Fibroblast of upper back skin (primary cell): ENCODE measurements around the gene SLC7A6OS.

Experiments used
- DNase-seq: peaks from one replicate; pipeline ENCODE4 v3.0.0-alpha.2; 2013

SLC7A6OS gene

GRCh38 chr16:68275611-68276191 is 35.0 kb downstream of the SLC7A6OS start:
- no peak for DNase-seq

GRCh38 chr16:68274441-68274840 is 36.3 kb downstream of the SLC7A6OS start:
- DNase-seq = no peak

DNA sequence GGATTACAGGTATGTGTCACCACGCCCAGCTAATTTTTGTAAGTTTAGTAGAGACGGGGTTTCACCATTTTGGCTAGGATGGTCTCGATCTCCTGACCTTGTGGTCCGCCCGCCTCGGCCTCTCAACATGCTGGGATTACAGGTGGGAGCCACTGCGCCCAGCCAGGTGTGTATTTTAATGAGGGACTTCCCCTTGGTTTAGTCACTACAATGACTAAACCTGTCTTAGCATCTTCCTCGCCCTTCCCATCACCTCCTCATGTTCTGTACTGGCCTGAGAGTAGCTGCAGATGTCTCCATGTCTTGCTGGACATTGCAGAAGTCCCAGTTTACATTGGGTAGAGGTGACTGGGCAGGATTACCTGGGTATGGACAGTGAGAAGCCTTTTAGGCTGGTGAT is 36.9 kb downstream of the SLC7A6OS start:
- no peak for DNase-seq

GRCh38 chr16:68273459-68273858 is 37.3 kb downstream of the SLC7A6OS start:
- no peak for DNase-seq

GRCh38 chr16:68272507-68273209 is 38.1 kb downstream of the SLC7A6OS start:
- no peak for DNase-seq

DNA sequence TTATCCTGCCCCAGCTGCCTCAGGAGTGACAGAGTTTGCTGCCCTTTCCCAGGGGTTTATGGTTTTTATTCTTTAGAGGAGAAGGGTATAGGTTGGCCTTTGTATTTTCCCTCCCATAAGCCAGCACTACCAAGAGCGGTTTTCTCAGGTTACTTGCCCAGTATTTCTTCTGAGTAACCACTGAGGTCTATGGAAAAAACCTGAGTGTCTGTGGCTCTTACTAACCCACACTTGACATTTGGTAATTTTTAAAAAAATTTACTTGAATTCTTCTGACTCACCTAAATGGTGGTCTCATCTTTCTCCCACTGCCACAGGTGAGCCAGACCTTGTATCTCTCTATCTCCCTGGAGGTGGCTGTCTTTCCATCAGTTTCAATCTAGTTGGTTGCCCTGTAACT is 40.4 kb downstream of the SLC7A6OS start:
- no peak for DNase-seq

- no peak for DNase-seq
These were observed 41.0 kb downstream of the SLC7A6OS start for GRCh38 chr16:68269793-68270192.

DNA sequence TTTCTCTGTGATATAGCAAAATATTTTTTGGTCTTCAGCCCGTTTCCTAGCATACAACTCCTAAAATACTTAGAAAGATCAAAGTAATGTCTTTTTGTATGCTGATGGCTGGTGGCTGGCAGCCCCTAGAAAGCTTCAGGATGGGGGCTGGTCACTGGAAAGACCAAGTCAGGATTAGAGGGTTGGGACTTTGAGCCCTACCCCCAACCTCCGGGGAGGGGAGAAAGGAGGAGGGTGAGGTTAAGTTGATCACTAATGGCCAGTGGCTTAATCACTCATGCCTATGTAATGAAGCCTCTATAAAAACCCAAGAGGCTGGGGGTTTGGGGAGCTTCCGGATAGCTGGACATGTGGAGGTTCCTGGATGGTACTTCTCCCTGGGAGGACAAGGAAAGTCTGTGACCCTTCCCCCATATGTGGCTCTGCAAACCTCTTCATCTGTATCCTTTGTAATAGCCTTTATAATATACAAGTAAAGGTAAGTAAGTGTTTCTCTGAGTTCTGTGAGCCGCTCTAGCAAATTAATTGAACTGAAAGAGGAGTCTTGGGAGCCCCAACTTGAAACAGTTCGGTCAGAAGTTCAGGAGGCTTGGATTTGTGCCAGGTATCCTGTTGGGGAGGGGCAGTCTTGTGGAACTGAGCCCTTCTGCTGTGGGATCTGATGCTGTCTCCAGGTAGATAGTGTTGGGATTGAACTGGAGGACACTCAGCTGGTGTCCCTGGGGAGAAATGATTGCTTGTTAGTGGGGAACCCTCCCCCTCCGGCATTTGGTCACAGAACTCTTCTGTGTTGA is 42.9 kb downstream of the SLC7A6OS start:
- DNase-seq = peak; percentile 5

DNA sequence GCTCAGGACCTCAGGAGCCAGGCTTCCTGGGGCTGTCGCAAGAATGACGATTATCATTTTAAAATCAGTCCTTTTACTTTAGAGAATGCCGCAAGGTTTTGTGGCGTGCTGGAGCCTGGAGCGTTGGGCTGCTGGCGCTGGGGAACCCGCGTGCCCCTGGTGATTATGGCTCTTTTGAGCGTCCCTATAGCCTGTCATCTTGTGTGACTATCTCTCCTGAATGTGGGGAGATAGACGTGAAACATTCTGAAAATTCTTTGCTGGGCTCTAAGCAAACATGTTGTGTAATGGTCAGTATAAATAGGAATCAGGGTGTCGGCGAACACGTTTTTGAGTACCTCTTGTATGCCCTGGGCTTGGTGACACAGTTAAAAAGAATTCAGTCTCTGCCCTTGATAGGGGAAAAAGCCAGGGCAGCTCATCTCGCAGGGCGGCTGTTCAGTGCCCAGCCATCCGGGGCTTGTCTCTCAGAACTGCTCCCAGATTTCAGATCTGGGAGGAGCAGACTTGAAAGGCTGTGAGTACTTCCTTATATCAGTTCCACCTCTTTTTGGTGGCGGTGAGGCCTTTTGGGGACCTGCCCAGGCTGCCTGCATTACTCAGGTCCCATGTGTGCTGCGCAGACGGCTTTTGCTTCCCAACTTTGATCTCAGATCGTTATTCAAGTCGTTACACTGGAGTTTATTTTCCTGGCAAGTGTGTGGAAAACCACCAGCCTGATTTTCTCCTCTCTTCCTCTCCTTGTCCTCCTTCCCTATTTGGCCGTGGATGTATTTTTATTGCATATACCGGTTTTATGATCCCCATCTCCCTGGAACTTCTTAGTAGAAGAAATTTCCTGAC is 45.4 kb downstream of the SLC7A6OS start:
- DNase-seq = peak; percentile 62

DNA sequence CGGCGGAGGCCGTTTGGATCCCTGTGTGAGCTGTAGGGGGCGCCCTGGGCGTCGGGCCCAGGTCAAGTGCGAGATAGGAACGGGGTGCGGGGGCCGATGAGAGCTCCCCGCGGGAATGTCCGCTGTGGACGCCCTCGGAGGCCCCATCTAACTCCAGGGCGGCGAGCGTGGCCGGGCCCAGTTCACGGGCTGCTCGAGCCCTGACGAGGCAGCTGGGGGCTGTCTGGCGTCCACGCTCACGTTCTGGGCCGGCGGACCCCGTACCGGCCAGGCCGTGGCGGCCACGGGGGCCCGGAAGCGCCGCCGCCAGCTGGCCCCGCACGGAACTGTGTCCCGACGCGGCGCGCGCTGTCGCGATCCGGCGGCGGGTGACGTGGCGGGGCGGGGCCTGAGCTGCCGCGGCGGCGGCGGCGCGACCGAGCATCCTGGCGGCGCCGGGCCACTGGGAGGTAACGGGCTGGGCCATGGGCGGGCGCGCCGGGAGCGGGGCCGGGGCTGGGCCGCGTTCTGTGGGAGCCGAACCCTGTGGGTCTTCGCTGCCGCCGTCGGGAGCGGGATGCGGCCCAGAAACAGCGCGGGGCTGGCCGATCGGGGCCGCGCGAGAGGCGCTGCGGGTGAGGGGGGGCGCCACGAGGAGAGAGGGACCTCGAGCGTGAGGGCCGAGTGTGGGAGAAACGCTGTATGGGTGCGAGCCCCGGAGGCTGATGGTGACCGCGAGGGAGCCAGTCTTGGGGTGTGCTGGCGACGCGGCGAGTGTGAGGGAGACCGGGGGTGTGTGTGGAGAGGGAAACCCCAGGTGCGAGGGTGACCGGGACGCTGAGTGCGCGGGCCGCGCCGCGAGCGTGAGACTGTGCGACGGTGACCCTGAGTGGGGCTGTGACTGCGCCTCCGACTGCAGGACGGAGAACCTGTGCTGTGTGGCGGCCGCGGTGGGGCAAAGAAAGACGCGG is 46.3 kb downstream of the SLC7A6OS start, which contains the start of gene SLC7A6:
Gene SLC7A6 (plus strand): TSS at position 399 of the 950 bp plus-strand sequence. CDS start 10,201 bp downstream, outside the sequence.
- peak; percentile 68 for DNase-seq

GRCh38 chr16:68263559-68264127 is 47.1 kb downstream of the SLC7A6OS start:
- no peak for DNase-seq

- DNase-seq = no peak
These were observed 51.5 kb downstream of the SLC7A6OS start for GRCh38 chr16:68259007-68259825.

- no peak for DNase-seq
These were observed 52.6 kb downstream of the SLC7A6OS start for GRCh38 chr16:68257906-68258800.

DNA sequence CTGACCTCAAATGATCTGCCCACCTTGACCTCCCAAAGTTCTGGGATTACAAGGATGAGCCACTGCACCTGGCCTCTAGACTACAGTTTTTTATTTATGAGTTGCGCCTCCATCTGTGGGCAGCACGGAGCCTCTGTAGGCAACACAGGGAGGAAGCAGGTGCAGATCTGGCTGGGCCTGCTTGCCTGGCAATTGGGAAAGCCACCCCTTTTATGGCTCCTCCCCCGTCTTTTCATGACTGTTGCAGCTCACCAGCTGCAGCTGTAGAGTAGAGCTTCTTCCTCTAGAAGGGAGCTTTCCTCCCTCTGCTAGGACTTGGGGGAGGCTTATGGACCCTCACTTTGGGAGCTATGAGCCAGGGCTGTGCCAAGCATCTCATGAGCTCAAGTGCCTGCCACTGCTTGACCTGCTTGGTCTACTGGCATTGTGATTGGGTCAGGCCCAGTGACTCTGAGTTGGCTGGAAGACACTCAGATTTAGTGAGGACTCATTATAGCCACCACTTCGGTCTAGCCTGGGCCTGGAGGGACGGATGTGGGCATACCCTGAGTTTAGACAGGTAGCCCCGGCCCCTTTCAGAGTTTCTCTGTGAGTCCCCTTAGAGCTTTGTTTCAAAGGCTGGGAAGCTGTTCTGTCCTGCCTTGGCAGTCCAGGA is 53.4 kb downstream of the SLC7A6OS start:
- no peak for DNase-seq

- DNase-seq = no peak
These were observed 55.0 kb downstream of the SLC7A6OS start for GRCh38 chr16:68255712-68256111.

GRCh38 chr16:68253721-68254120 is 57.0 kb downstream of the SLC7A6OS start:
- DNase-seq = no peak

- DNase-seq = no peak
These were observed 58.4 kb downstream of the SLC7A6OS start for GRCh38 chr16:68252383-68252782.

GRCh38 chr16:68251832-68252231 is 58.9 kb downstream of the SLC7A6OS start:
- DNase-seq = no peak

- no peak for DNase-seq
These were observed 59.8 kb downstream of the SLC7A6OS start for GRCh38 chr16:68250951-68251350.
